Fibroblast of upper back skin (primary cell): ENCODE data around the gene OR4K15.
"Not testable (repeated sequence)": the region's sequence is repeated elsewhere in the genome, so short reads cannot be mapped to it uniquely, and the experiment has no call there.

Source experiments
- DNase-seq: peaks from one replicate; pipeline ENCODE4 v3.0.0-alpha.2; 2013

Gene OR4K15, protein sequence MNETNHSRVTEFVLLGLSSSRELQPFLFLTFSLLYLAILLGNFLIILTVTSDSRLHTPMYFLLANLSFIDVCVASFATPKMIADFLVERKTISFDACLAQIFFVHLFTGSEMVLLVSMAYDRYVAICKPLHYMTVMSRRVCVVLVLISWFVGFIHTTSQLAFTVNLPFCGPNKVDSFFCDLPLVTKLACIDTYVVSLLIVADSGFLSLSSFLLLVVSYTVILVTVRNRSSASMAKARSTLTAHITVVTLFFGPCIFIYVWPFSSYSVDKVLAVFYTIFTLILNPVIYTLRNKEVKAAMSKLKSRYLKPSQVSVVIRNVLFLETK

GRCh38 chr14:19975291-19975690 is at the start of gene OR4K15:
OR4K15 (plus strand) TSS chr14:19975591; CDS start chr14:19975591, 0 bp downstream.
- DNase-seq, result no peak

DNA sequence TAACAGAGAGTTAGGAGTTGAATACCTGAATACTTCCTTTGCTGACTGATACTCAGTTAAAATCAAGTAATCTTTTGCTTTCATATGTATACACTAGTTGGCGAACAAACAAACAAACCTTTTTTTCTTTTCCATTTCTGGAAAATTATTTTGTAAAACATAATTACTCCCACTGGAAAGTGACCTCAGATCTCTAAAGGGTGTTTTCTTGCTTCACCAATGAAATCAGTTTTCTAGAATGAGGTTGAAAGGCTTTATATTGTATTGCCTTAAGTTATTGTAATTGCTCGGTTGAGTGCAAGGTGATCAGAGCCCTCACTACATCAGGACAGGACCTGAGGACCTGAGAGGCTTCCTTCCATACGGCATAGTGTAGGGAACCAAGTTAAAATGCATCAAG is 44.8 kb upstream of the OR4K15 start, which contains the start of gene OR4K1:
TSS of gene OR4K1 (plus strand) at position 301 of the 400 bp plus-strand sequence. CDS start 4,750 bp downstream, outside the sequence.
- no peak for DNase-seq

- no peak for DNase-seq
Measured at GRCh38 chr14:19941668-19942067, 33.7 kb upstream of the OR4K15 start.

DNA sequence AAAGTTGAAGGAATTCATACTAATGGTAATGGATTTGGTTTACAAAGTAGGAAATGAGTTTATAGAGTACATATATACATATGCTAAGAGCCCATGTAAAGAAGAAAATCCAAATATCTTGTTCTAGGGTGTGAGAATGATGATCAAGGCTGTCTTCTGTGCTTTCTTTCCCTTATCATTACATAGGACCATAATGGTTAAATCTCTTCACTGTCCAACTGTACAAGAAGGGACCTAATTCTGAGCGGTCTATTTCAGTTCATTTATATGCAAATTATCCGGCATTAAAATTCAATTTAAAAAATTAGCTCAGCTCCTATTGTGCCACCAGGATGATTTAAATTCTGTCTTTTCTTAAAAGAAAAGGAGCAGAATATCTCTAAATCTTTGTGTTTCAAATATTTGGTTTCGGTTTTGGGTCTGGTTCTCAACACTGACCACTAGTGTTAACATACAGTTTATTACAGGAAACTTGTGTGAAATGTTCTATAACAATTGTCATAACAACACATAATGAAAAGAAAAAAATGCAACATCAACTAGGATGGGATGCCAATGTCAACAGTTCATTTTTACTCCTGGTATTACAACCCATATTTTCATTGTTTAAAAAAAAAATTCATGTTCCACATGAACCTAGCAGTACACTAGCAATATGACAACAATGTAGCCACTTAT is 27.8 kb upstream of the OR4K15 start:
- no peak for DNase-seq

- no peak for DNase-seq
Measured at GRCh38 chr14:19949218-19949617, 26.2 kb upstream of the OR4K15 start.

GRCh38 chr14:19969735-19970134 is 5.7 kb upstream of the OR4K15 start:
- DNase-seq, result not testable (repeated sequence)

- no peak for DNase-seq
Measured at GRCh38 chr14:19974844-19975243, 547 bp upstream of the OR4K15 start.

DNA sequence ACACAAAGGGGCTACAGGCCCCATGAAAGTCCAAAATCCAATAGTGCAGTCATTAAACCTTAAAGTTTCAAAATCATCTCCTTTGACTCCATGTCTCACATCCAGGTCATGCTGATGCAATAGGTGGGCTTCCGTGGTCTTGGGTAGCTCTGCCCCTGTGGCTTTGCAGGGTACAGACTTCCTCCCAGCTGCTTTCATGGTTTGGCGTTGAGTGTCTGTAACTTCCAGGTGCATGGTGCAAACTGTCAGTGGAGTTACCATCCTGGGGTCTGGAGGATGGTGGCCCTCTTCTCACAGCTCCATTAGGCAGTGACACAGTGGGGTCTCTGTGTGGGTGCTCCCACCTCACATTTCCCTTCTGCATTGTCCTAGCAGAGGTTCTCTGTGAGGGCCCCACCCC is 18.0 kb downstream of the OR4K15 start:
- no peak for DNase-seq

- no peak for DNase-seq
Measured at GRCh38 chr14:20001863-20002262, 26.5 kb downstream of the OR4K15 start, which contains the start of gene OR4Q2. OR4Q2 (plus strand) TSS chr14:20002163.

DNA sequence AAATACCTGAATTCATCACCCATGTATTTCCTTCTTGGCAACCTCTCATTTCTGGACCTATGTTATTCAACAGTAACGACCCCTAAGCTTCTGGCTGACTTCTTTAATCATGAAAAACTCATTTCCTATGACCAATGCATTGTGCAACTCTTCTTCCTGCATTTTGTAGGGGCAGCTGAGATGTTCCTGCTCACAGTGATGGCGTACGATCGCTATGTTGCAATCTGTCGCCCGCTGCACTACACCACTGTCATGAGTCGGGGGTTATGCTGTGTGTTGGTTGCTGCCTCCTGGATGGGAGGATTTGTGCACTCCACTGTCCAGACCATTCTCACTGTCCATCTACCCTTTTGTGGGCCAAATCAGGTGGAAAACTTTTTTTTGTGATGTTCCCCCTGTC is 26.9 kb downstream of the OR4K15 start:
- DNase-seq, result no peak

- no peak for DNase-seq
Measured at GRCh38 chr14:20008156-20008555, 32.8 kb downstream of the OR4K15 start.

DNA sequence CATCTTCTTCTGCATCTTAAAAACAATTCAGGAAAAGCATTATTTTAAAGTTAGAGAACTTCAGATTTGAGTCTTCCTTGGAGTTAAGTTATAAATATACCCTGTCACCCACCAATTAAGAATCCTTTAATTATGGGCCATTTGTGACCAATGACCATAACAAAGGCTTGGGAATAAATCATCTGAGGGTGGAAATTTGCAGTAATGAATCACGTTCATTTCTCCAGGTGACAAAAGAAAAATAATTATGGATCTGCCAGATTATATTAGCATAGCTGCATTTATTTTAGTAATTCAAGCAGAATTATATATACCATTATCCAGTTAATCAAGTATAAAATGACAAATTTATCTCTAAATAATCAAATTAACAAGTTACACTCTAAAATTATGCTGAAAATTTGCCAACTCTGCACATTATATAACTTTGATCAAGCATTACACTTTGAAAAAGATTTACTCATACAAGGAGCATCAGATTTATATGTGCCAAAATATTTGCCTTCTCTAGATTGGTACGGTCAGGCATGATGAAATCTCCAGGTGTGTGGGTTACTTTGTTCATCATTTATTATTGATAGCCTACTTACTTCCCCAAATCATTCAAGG is 44.0 kb downstream of the OR4K15 start, which contains the start of gene OR4K14:
TSS of gene OR4K14 (minus strand) at position 51 of the 609 bp plus-strand sequence. CDS start 4,114 bp downstream, outside the sequence.
- DNase-seq, result no peak
